ENCODE results near the gene CD300E.
"Not testable (repeated sequence)": the region's sequence is repeated elsewhere in the genome, so short reads cannot be mapped to it uniquely, and the experiment has no call there.

The CD300E gene

GRCh38 chr17:74597069-74597790, 26.3 kb downstream of the CD300E start:
- DNase-seq = no peak

- DNase-seq = no peak
Measured at GRCh38 chr17:74595037-74595750, 28.3 kb downstream of the CD300E start.

- DNase-seq = no peak
Measured at GRCh38 chr17:74592087-74592990, 31.2 kb downstream of the CD300E start, which contains the start of gene CD300LD. Gene CD300LD (minus strand): TSS chr17:74592283. CDS start chr17:74592202, 81 bp downstream.

GRCh38 chr17:74591503-74591902, 32.0 kb downstream of the CD300E start:
- no peak for DNase-seq

- DNase-seq = no peak
Measured at GRCh38 chr17:74585711-74586110, 37.8 kb downstream of the CD300E start.

GRCh38 chr17:74584292-74585060, 39.1 kb downstream of the CD300E start:
- no peak for DNase-seq

- no peak for DNase-seq
Measured at GRCh38 chr17:74582633-74583032, 40.9 kb downstream of the CD300E start.

GRCh38 chr17:74579900-74580299, 43.6 kb downstream of the CD300E start:
- DNase-seq = no peak

- DNase-seq = no peak
Measured at GRCh38 chr17:74578979-74579378, 44.6 kb downstream of the CD300E start.

- DNase-seq = no peak
Measured at GRCh38 chr17:74574489-74575142, 48.9 kb downstream of the CD300E start.

GRCh38 chr17:74573635-74574034, 49.9 kb downstream of the CD300E start:
- DNase-seq = not testable (repeated sequence)

- no peak for DNase-seq
Measured at GRCh38 chr17:74573169-74573568, 50.4 kb downstream of the CD300E start.

- DNase-seq = no peak
Measured at GRCh38 chr17:74571621-74572270, 51.8 kb downstream of the CD300E start.

GRCh38 chr17:74569020-74570003, 54.2 kb downstream of the CD300E start:
- peak; percentile 48 for DNase-seq

GRCh38 chr17:74568106-74568873, 55.2 kb downstream of the CD300E start:
- no peak for DNase-seq

- DNase-seq = no peak
Measured at GRCh38 chr17:74567397-74567796, 56.1 kb downstream of the CD300E start, which contains the start of gene CD300H. Gene CD300H (minus strand): TSS chr17:74567509.

GRCh38 chr17:74566132-74566753, 57.3 kb downstream of the CD300E start:
- peak; percentile 62 for DNase-seq

- no peak for DNase-seq
Measured at GRCh38 chr17:74565126-74565525, 58.4 kb downstream of the CD300E start.

- DNase-seq = no peak
Measured at GRCh38 chr17:74563358-74563757, 60.2 kb downstream of the CD300E start.

All from NCI-H82 (cell line).